AG10803 (cell line): ENCODE results near the gene MRPL18.
"Not testable (repeated sequence)": the region's sequence is repeated elsewhere in the genome, so short reads cannot be mapped to it uniquely, and the experiment has no call there.

Experiments used
- DNase-seq: peaks from one replicate; pipeline ENCODE4 v3.0.0; 2010; ENCODE audit warnings: low read depth
- H3K4me3 ChIP-seq: 2 replicates; pipeline ENCODE4 v1.5.1; 2011; ENCODE audit warnings: mild to moderate bottlenecking, low read length, control low read depth
- TF ChIP-seq, protein P1 (sequence below): conservative IDR thresholded peaks from 2 replicates; pipeline ENCODE4 v1.5.1; 2011; ENCODE audit warnings: mild to moderate bottlenecking, low read length, control low read depth, inconsistent platforms

The MRPL18 gene

GRCh38 chr6:159817951-159818739 lies 27.9 kb downstream of the MRPL18 start:
- DNase-seq = no peak
- no peak overlapping the region for H3K4me3 ChIP-seq
- TF ChIP-seq, protein P1, sequence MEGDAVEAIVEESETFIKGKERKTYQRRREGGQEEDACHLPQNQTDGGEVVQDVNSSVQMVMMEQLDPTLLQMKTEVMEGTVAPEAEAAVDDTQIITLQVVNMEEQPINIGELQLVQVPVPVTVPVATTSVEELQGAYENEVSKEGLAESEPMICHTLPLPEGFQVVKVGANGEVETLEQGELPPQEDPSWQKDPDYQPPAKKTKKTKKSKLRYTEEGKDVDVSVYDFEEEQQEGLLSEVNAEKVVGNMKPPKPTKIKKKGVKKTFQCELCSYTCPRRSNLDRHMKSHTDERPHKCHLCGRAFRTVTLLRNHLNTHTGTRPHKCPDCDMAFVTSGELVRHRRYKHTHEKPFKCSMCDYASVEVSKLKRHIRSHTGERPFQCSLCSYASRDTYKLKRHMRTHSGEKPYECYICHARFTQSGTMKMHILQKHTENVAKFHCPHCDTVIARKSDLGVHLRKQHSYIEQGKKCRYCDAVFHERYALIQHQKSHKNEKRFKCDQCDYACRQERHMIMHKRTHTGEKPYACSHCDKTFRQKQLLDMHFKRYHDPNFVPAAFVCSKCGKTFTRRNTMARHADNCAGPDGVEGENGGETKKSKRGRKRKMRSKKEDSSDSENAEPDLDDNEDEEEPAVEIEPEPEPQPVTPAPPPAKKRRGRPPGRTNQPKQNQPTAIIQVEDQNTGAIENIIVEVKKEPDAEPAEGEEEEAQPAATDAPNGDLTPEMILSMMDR = no peak

- no peak overlapping the region for H3K4me3 ChIP-seq
- TF ChIP-seq, protein P1 = no peak
- DNase-seq = no peak
Measured at GRCh38 chr6:159819098-159819497, 28.8 kb downstream of the MRPL18 start.

DNA sequence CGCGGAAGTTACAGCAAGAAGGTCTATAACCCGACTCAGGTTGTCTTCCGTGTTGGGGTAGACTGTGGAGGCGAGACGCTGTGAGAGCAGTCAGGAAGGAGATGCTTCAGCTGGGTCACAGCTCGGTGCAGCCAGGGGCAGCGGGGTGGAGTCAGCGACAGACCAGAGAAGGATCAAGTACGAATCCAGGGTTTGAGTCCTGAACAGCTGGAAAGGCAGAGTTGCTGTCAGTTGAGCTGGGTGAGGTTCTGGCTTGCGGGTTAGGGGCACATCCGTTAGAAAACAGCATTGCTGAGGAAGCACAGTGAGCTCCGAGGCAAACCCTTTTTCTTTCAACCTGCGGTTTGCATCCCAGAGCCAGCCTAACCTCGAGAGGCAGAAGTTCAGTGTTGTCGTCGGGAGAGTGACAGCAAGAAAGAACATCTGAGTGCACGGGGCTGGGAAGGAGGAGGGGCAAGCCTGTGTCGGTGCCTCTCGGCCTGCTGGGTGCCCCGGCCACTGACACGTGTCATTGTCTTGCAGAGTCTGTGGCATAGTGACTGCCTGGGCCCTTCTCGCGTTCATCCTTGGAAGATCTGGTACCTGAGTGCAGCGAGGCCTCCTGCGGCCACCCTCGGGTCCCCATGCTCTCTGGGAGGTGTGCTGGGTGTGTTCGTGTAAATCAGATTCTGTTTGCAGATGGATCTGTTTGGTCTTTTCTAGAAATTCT lies 29.8 kb downstream of the MRPL18 start:
- TF ChIP-seq, protein P1 = no peak
- H3K4me3 ChIP-seq = no peak overlapping the region
- no peak for DNase-seq

DNA sequence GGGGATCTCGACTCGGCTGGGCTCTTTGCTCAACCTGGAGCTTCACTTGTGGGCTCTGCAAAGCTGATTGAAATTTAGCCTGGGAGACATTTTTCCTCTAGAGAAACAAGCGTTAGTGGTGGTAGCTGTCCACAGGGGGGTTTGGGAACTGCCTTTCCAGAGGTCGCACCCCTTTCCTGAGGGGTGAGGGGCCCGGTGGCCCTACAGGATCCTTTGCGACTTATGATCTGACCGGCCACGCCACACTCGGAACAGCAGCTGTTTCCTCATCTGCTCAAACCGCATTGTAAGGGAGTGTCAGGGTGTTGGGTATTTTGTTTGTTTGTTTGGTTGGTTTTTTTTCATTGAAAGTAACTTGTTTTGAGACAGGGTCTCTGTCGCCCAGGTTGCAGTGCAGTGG lies 30.9 kb downstream of the MRPL18 start:
- no peak overlapping the region for H3K4me3 ChIP-seq
- TF ChIP-seq, protein P1 = no peak
- no peak for DNase-seq

DNA sequence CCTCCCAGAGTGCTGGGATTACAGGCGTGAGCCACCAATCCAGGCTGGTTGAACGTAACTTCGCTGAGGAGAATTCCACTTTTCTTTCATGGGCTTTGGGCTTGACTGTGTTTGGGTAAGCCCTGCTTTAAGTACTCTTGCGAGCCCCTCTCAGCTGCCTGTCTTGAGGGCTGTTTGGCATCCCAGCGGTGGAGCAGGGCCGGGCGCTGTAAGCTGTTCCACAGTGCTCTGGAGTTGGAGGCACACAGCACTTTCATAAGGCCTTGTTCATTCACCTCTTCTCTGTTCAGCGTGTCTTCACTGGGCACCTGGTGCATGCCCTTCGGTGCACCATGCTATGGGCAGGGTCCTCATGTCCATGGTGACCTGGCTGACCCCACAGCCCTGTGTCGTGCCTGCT lies 31.5 kb downstream of the MRPL18 start:
- TF ChIP-seq, protein P1 = no peak
- no peak for DNase-seq
- H3K4me3 ChIP-seq = no peak overlapping the region

DNA sequence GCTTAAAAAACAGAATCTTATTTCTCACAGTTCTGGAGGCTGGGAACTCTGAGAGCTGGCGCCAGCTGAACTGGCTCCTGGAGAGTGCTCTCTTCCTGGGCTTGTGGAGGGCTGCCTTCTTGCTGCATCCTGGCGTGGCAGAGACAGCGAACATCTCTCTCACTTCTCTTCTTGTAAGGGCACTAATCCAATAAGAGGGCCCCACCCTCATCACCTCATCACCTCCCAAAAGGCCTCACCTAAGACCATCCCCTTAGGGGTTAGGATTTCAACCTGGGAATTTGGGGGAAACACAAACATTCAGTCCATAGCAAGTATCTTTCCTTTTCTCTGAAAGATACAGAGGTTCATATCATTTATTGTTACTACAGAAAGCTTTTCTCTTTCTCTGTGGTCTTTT lies 33.7 kb downstream of the MRPL18 start:
- TF ChIP-seq, protein P1 = no peak
- H3K4me3 ChIP-seq = no peak overlapping the region
- DNase-seq = no peak

GRCh38 chr6:159824690-159825089 lies 34.4 kb downstream of the MRPL18 start:
- DNase-seq, H3K4me3 ChIP-seq: not testable (repeated sequence)
